HepG2 (cell line): ENCODE measurements around the gene IFI27L2. TPM values are rescaled to one million over a fixed set of nuclear protein-coding genes. Genes with fewer than 3 reads are reported as not detected.

Experiments
- ARID2 ChIP-seq: sonication (generic); formaldehyde crosslinking; IDR thresholded peaks from 2 replicates; pipeline ENCODE4 v1.8.1; 2022; ENCODE audit warnings: mild to moderate bottlenecking, missing genetic modification reagents, borderline replicate concordance
- CREM ChIP-seq, 2 experiments: sonication (generic) in 1 of 2; formaldehyde crosslinking in 1 of 2; IDR thresholded peaks; 2 replicates each; pipeline versions ENCODE4 v1.4.0 to v1.6.1; 2016 to 2020; ENCODE audit warnings: antibody characterized with exemption in 1 of 2, mild to moderate bottlenecking in 1 of 2, missing genetic modification reagents in 1 of 2
- HIC2 ChIP-seq: sonication (generic); formaldehyde crosslinking; IDR thresholded peaks from 2 replicates; pipeline ENCODE4 v1.9.0; 2022; ENCODE audit warnings: low read depth, missing genetic modification reagents
- KDM5A ChIP-seq: fragments of 200-600 bp; sonication (generic); IDR thresholded peaks from 2 replicates; pipeline ENCODE4 v1.7.0; 2018; ENCODE audit warnings: antibody characterized with exemption, mild to moderate bottlenecking, low read length, borderline replicate concordance
- MYPOP ChIP-seq: sonication (generic); formaldehyde crosslinking; IDR thresholded peaks from 2 replicates; pipeline ENCODE4 v1.8.1; 2023; ENCODE audit warnings: mild to moderate bottlenecking, moderate library complexity, missing genetic modification reagents
- NCOA2 ChIP-seq: sonication (generic); formaldehyde crosslinking; IDR thresholded peaks from 2 replicates; pipeline ENCODE4 v1.8.0; 2022; ENCODE audit warnings: inconsistent platforms
- NCOR1 ChIP-seq: fragments of 200-600 bp; sonication (generic); IDR thresholded peaks from 2 replicates; pipeline ENCODE4 v1.7.0; 2017; ENCODE audit warnings: antibody characterized with exemption, low read length, borderline replicate concordance
- NR1H2 ChIP-seq: sonication (generic); formaldehyde crosslinking; IDR thresholded peaks from 2 replicates; pipeline ENCODE4 v1.8.1; 2022; ENCODE audit warnings: low read depth, missing genetic modification reagents, borderline replicate concordance
- PHF21A ChIP-seq: sonication (generic); formaldehyde crosslinking; IDR thresholded peaks from 2 replicates; pipeline ENCODE4 v1.5.0; 2020; ENCODE audit warnings: mild to moderate bottlenecking, missing genetic modification reagents
- SKIL ChIP-seq: sonication (generic); formaldehyde crosslinking; IDR thresholded peaks from 2 replicates; pipeline ENCODE4 v1.8.0; 2022; ENCODE audit warnings: missing genetic modification reagents, mild to moderate bottlenecking, moderate library complexity, borderline replicate concordance
- SYNCRIP ChIP-seq: fragments of 200-400 bp; formaldehyde crosslinking; IDR thresholded peaks from 2 replicates; pipeline ENCODE4 v1.6.1; 2018; ENCODE audit warnings: mild to moderate bottlenecking, low read depth, low read length; ENCODE audit not compliant: insufficient read depth
- THYN1 ChIP-seq: sonication (generic); formaldehyde crosslinking; IDR thresholded peaks from 2 replicates; pipeline ENCODE4 v1.8.1; 2023; ENCODE audit warnings: low read depth, mild to moderate bottlenecking, moderate library complexity, missing genetic modification reagents, borderline replicate concordance
- XRCC5 ChIP-seq: fragments of 200-400 bp; formaldehyde crosslinking; optimal IDR thresholded peaks from 2 replicates; pipeline ENCODE3; 2017; ENCODE audit warnings: mild to moderate bottlenecking, low read length
- ZNF142 ChIP-seq: sonication (generic); formaldehyde crosslinking; IDR thresholded peaks from 2 replicates; pipeline ENCODE4 v1.4.0; 2020; ENCODE audit warnings: missing genetic modification reagents
- ZNF576 ChIP-seq: sonication (generic); formaldehyde crosslinking; IDR thresholded peaks from 2 replicates; pipeline ENCODE4 v1.4.0; 2020; ENCODE audit warnings: mild to moderate bottlenecking, missing genetic modification reagents
- ZSCAN5A ChIP-seq: sonication (generic); formaldehyde crosslinking; IDR thresholded peaks from 2 replicates; pipeline ENCODE4 v1.8.0; 2022; ENCODE audit warnings: mild to moderate bottlenecking, missing genetic modification reagents, borderline replicate concordance
- polyA plus RNA-seq, 8 experiments: library from polyadenylated mRNA; depleted of rRNA in 3 of 8; stranded (reverse) in 7 of 8; unstranded in 1 of 8; fragments of >200 nt; fragmentation: Illumina TruSeq in 4 of 8; extraction: Trizol in 4 of 8; gene quantifications; 2 replicates each; pipeline versions ENCODE4 v1.2.1 to v1.2.3, GENCODE V29; 2011 to 2016; ENCODE audit warnings: low read depth in 4 of 8, missing spikeins in 1 of 8, mixed read lengths in 1 of 8; ENCODE audit not compliant: insufficient read depth in 1 of 8
- total RNA-seq, 5 experiments: library from RNA; depleted of rRNA; stranded (reverse); fragments of >200 nt; fragmentation: Illumina TruSeq; extraction: Trizol; gene quantifications; 2 replicates each; pipeline ENCODE4 v1.2.3, GENCODE V29; 2016; ENCODE audit warnings: low read depth in 1 of 5

The IFI27L2 gene
- total and polyA plus RNA-seq, 2 of the 13 experiments (the other 11 are each of a cell fraction or from before 2014, with no cell fraction given): 4.3 to 4.8 TPM

GRCh38 chr14:94081386-94081820, 48.0 kb downstream of the IFI27L2 start (continued):
- TF ChIP-seq SKIL (CRISPR knock-in tag) (no peak), XRCC5 (peak; percentile 2), NCOR1 (no peak), THYN1 (no peak), HIC2 (CRISPR knock-in tag) (no peak), MYPOP (CRISPR knock-in tag) (no peak), SYNCRIP (no peak), NCOA2 (CRISPR knock-in tag) (no peak), ZNF576 (no peak), PHF21A (no peak), NR1H2 (CRISPR knock-in tag) (no peak), ARID2 (CRISPR knock-in tag) (peak; percentile 84; the same call in 1 of the 2 replicates), CREM (IDR thresholded peaks at IDR 0.05) (0 out of 2 replicates have a peak, but pooled peaks have one; percentile 3), CREM (CRISPR knock-in tag; IDR thresholded peaks at IDR 0.05) (no peak), KDM5A (peak; percentile 48; the same call in 1 of the 2 replicates), ZSCAN5A (CRISPR knock-in tag) (0 out of 2 replicates have a peak, but pooled peaks have one; percentile 76), ZNF142 (CRISPR knock-in tag) (no peak)
